DOHH2 (cell line): ENCODE results near the gene DMAP1.

ENCODE experiments used
- H3F3A ChIP-seq: fragments of 200-600 bp; sonication (generic), shearing (Covaris generic); 2 replicates; pipeline ENCODE4 v1.6.0; 2016; ENCODE audit warnings: antibody characterized with exemption, mild to moderate bottlenecking; ENCODE audit not compliant: control insufficient read depth, insufficient read depth
- H3K27ac ChIP-seq: fragments of 200-600 bp; sonication (generic); 2 replicates; pipeline ENCODE4 v1.5.1; 2014; ENCODE audit warnings: low read depth, mild to moderate bottlenecking, low read length, moderate library complexity
- H3K27me3 ChIP-seq: fragments of 200-600 bp; sonication (generic); 2 replicates; pipeline ENCODE4 v1.6.1; 2014; ENCODE audit warnings: mild to moderate bottlenecking, low read length, mixed read lengths; ENCODE audit not compliant: control insufficient read depth
- H3K36me3 ChIP-seq: fragments of 200-600 bp; sonication (generic); 2 replicates; pipeline ENCODE4 v1.6.1; 2014; ENCODE audit warnings: mild to moderate bottlenecking, low read length, moderate library complexity, mixed read lengths; ENCODE audit not compliant: control insufficient read depth
- H3K4me1 ChIP-seq: fragments of 200-600 bp; sonication (generic); 2 replicates; pipeline ENCODE4 v1.6.1; 2014; ENCODE audit warnings: mild to moderate bottlenecking, low read length, mixed read lengths; ENCODE audit not compliant: control insufficient read depth
- H3K4me2 ChIP-seq: fragments of 200-600 bp; sonication (generic); 2 replicates; pipeline ENCODE4 v1.6.0; 2014; ENCODE audit warnings: mild to moderate bottlenecking, low read length, moderate library complexity
- H3K4me3 ChIP-seq: fragments of 200-600 bp; sonication (generic); 2 replicates; pipeline ENCODE4 v1.5.1; 2014; ENCODE audit warnings: mild to moderate bottlenecking, low read length, mixed read lengths
- H3K79me2 ChIP-seq: fragments of 200-600 bp; sonication (generic); 2 replicates; pipeline ENCODE4 v1.6.1; 2014; ENCODE audit warnings: mild to moderate bottlenecking, low read length, mixed read lengths; ENCODE audit not compliant: control insufficient read depth
- H3K9me2 ChIP-seq: fragments of 200-600 bp; sonication (generic); replicated peaks from 2 replicates; pipeline ENCODE4 v1.6.1; 2014; ENCODE audit warnings: mild to moderate bottlenecking, low read length, mixed read lengths; ENCODE audit not compliant: control insufficient read depth
- H3K9me3 ChIP-seq: fragments of 200-600 bp; sonication (generic); 2 replicates; pipeline ENCODE4 v1.6.1; 2014; ENCODE audit warnings: antibody characterized with exemption, low read length, mixed read lengths; ENCODE audit not compliant: control insufficient read depth, insufficient read depth
- H4K20me1 ChIP-seq: fragments of 200-600 bp; sonication (generic); 2 replicates; pipeline ENCODE4 v1.6.0; 2014; ENCODE audit warnings: low read depth, mild to moderate bottlenecking, antibody characterized with exemption, low read length, moderate library complexity; ENCODE audit not compliant: control insufficient read depth, insufficient read depth
- CTCF ChIP-seq: fragments of 200-600 bp; sonication (generic); IDR thresholded peaks from one replicate; pipeline ENCODE4 v1.5.1; 2014; ENCODE audit warnings: antibody characterized with exemption, mild to moderate bottlenecking, low read depth, low read length; ENCODE audit not compliant: poor library complexity, severe bottlenecking
- EZH2phosphoT487 ChIP-seq: fragments of 200-600 bp; sonication (generic); IDR thresholded peaks from 2 replicates; pipeline ENCODE4 v1.6.1; 2017; ENCODE audit warnings: borderline replicate concordance, mild to moderate bottlenecking, antibody characterized with exemption, low read length, moderate library complexity, mixed read lengths

DMAP1 gene

GRCh38 chr1:44220755-44221154, 7.5 kb downstream of the DMAP1 start:
- H3K79me2 ChIP-seq, result no peaks in the 10 kb centered on the region
- H3K9me3 ChIP-seq, result no peaks in the 10 kb centered on the region
- no peaks in the 10 kb centered on the region for H3F3A ChIP-seq
- no peaks in the 10 kb centered on the region for H3K9me2 ChIP-seq
- no peak overlapping the region for H3K4me2 ChIP-seq
- H3K36me3 ChIP-seq, result peaks cover 56% of the 10 kb centered on the region
- no peaks in the 10 kb centered on the region for H3K27me3 ChIP-seq
- no peak overlapping the region for H3K27ac ChIP-seq
- H3K4me3 ChIP-seq, result no peak overlapping the region
- H3K4me1 ChIP-seq, result no peaks in the 10 kb centered on the region
- H4K20me1 ChIP-seq, result 0 out of 2 replicates have a peak, but pooled peaks cover 2% of the 10 kb centered on the region
- TF ChIP-seq EZH2phosphoT487 (no peak), CTCF (no peak)

DNA sequence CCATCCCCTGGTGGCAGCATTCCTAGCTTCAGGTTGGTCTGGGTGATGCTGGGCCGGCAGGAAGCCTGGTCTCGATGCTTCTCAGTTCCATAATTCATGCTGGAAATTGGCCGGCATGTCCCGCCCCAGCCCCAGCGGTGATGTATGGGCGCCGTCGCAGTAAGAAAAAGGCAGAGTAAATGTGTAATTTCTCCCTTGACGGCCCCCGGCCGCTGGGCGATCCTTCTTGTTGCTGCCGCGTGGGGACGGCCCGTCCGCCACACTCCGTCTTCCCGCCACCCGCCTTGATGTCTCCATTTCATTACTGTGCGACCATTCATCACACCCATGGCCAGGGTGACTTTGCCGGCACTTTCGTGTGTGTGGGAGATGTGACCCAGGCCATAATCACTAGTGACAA, 8.5 kb downstream of the DMAP1 start:
- Histone ChIP-seq H3F3A (no peaks in the 10 kb centered on the region), H3K9me2 (no peaks in the 10 kb centered on the region), H3K4me2 (no peak overlapping the region), H3K27ac (no peak overlapping the region), H3K4me3 (no peak overlapping the region), H3K9me3 (no peaks in the 10 kb centered on the region), H3K27me3 (no peaks in the 10 kb centered on the region), H3K36me3 (peaks cover 46% of the 10 kb centered on the region), H3K79me2 (no peaks in the 10 kb centered on the region), H3K4me1 (no peaks in the 10 kb centered on the region), H4K20me1 (0 out of 2 replicates have a peak, but pooled peaks cover 2% of the 10 kb centered on the region)
- TF ChIP-seq EZH2phosphoT487, result no peak

DNA sequence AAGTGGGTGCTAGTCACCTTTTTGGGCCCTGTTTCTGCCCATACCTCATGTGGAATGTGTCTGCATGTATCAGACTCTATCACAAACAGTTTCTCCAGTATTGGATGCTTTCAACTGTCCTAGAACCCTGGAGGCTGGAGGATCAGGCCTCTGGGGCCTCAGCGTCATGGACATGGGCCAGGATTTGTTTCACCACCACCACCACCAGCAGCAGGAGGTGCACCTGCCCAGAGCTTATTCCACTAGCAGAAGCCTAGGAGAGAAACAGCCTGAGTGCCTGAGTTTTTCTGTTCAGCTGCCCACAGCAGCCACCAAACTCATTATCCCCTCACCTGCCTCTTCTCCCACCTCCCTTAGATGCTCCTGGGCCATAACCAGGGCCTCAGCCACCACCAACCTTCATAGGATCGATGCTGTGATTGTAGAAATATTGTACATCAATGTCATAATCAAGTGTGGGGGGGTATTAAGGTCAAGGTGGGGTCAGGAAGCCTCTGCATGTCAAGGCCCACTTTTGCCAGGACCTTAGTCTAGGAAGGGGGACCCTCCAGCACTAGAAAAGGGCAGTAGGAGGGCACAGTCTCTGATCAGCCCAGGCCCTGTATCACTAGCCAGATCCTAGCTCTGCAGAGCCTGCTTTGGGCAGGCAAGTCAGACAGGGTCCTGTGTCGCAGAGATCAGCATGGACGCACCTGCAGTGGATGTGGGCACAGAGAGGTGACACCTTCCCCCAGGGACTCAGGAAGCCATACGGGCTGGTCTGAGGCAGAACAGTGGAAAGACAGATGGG, 9.3 kb downstream of the DMAP1 start:
- no peaks in the 10 kb centered on the region for H3K9me2 ChIP-seq
- H3K4me2 ChIP-seq, result no peak overlapping the region
- H4K20me1 ChIP-seq, result 0 out of 2 replicates have a peak, but pooled peaks cover 2% of the 10 kb centered on the region
- no peaks in the 10 kb centered on the region for H3K9me3 ChIP-seq
- no peak for TF ChIP-seq EZH2phosphoT487
- H3K79me2 ChIP-seq, result no peaks in the 10 kb centered on the region
- no peak overlapping the region for H3K27ac ChIP-seq
- H3K27me3 ChIP-seq, result no peaks in the 10 kb centered on the region
- peaks cover 39% of the 10 kb centered on the region for H3K36me3 ChIP-seq
- H3K4me3 ChIP-seq, result no peak overlapping the region
- no peaks in the 10 kb centered on the region for H3F3A ChIP-seq
- no peaks in the 10 kb centered on the region for H3K4me1 ChIP-seq

GRCh38 chr1:44223187-44223610, 9.9 kb downstream of the DMAP1 start:
- H3K27ac ChIP-seq, result no peak overlapping the region
- peaks cover 33% of the 10 kb centered on the region for H3K36me3 ChIP-seq
- no peaks in the 10 kb centered on the region for H3K27me3 ChIP-seq

More at GRCh38 chr1:44223187-44223610, 9.9 kb downstream of the DMAP1 start:
- Histone ChIP-seq H3K9me2 (no peaks in the 10 kb centered on the region), H3K4me1 (no peaks in the 10 kb centered on the region), H3K79me2 (no peaks in the 10 kb centered on the region), H3K4me2 (no peak overlapping the region), H3K9me3 (no peaks in the 10 kb centered on the region), H3K4me3 (no peak overlapping the region), H4K20me1 (0 out of 2 replicates have a peak, but pooled peaks cover 2% of the 10 kb centered on the region), H3F3A (no peaks in the 10 kb centered on the region)
- TF ChIP-seq EZH2phosphoT487 (no peak), CTCF (no peak)
